GM18907 (cell line): ENCODE measurements around the gene DPT.

ENCODE experiments used
- ATAC-seq: cut with Tn5 transposase; IDR thresholded peaks from one replicate; pipeline ENCODE4 v1.9.1; 2021; ENCODE audit warnings: mild to moderate bottlenecking, moderate library complexity; ENCODE audit not compliant: unreplicated experiment

DPT gene

GRCh38 chr1:168736520-168736919 lies 7.5 kb upstream of the DPT start:
- ATAC-seq: no peak

- ATAC-seq: no peak
Measured at GRCh38 chr1:168735974-168736373, 7.0 kb upstream of the DPT start.

GRCh38 chr1:168734946-168735345 lies 5.9 kb upstream of the DPT start:
- no peak for ATAC-seq

GRCh38 chr1:168734271-168734670 lies 5.3 kb upstream of the DPT start:
- ATAC-seq: no peak

GRCh38 chr1:168733241-168733640 lies 4.2 kb upstream of the DPT start:
- ATAC-seq: no peak

- ATAC-seq: no peak
Measured at GRCh38 chr1:168732736-168733135, 3.7 kb upstream of the DPT start.

- ATAC-seq: no peak
Measured at GRCh38 chr1:168731244-168731953, 2.4 kb upstream of the DPT start.

- no peak for ATAC-seq
Measured at GRCh38 chr1:168729405-168729802, 398 bp upstream of the DPT start.

GRCh38 chr1:168726719-168727118 lies 2.3 kb downstream of the DPT start:
- no peak for ATAC-seq

GRCh38 chr1:168726281-168726680 lies 2.7 kb downstream of the DPT start:
- no peak for ATAC-seq

GRCh38 chr1:168725831-168726230 lies 3.2 kb downstream of the DPT start:
- no peak for ATAC-seq

- ATAC-seq: no peak
Measured at GRCh38 chr1:168725060-168725459, 3.9 kb downstream of the DPT start.

- ATAC-seq: no peak
Measured at GRCh38 chr1:168723000-168723399, 6.0 kb downstream of the DPT start.

GRCh38 chr1:168720839-168721238 lies 8.2 kb downstream of the DPT start:
- ATAC-seq: no peak

- ATAC-seq: peak; percentile 74
Measured at GRCh38 chr1:168719306-168720111, 9.5 kb downstream of the DPT start.

- ATAC-seq: no peak
Measured at GRCh38 chr1:168717906-168718891, 10.8 kb downstream of the DPT start.

GRCh38 chr1:168714012-168714411 lies 15.0 kb downstream of the DPT start:
- no peak for ATAC-seq

GRCh38 chr1:168709405-168710363 lies 19.3 kb downstream of the DPT start:
- ATAC-seq: no peak

- ATAC-seq: no peak
Measured at GRCh38 chr1:168708698-168709404, 20.2 kb downstream of the DPT start.
